SH-SY5Y (cell line): Measurements from ENCODE around the gene ITCH.

Experiments used
- GATA2 ChIP-seq: IDR thresholded peaks from 2 replicates; pipeline ENCODE4 v1.6.1; 2011; ENCODE audit warnings: mild to moderate bottlenecking, low read depth, low read length
- GATA3 ChIP-seq: IDR thresholded peaks from 2 replicates; pipeline ENCODE4 v1.6.1; 2011; ENCODE audit warnings: low read depth, mild to moderate bottlenecking, low read length, moderate library complexity

DNA sequence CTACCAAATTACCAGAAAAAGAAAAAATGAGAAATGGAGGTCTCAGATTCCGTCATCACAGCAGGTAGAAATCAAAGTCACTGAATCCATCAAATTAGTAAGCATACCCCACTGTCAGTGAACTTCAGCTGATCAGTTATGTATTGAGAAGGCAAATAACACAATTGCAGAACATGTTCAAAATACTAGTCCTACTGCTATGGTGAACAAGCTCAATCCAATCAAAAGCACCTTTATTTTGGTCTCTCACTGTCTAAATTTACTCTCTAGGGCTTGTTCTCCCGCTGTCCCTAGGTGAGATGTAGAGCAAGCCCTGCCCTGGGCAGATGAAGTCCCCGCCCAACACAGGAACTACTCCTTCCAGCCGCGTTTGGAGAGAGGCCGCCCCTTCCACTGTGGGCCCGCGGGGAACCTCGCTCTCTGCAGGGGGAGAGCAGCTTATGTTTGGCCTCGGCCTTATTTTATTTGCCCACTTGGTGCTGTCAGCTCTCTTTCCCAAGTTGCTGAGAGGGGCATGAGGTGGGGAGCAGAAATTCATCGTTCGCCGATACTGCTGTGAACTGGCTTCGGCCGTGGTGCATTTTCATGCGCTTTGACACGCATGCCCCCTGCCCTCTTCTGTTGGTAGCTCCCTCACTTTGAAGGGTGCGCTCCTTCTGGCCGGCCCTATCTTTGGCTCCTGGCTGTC is 181.2 kb downstream of the ITCH start:
- TF ChIP-seq GATA3 = no peak
- no peak for TF ChIP-seq GATA2
